ENCODE measurements around the gene OVCA2. TPM values are rescaled to one million over a fixed set of nuclear protein-coding genes. Genes with fewer than 3 reads are reported as not detected.

OVCA2 gene
- polyA plus RNA-seq, 1 of the 3 experiments (the other 2 are of a cell fraction): 59.2 TPM

GRCh38 chr17:2049333-2050299 is 7.8 kb downstream of the OVCA2 start:
- Histone ChIP-seq H3K79me2 (ENCODE audit: insufficient read depth) (peaks cover 12% of the 10 kb centered on the region), H4K20me1 (ENCODE audit: insufficient read depth) (peaks cover 5% of the 10 kb centered on the region; the same call in 1 of the 2 replicates), H3K4me1 (ENCODE audit: control insufficient read depth in 1 of 2, insufficient read depth in 2 of 2, low read depth in 1 of 2, low read length in 1 of 2) (peaks cover 4 to 15% of the 10 kb centered on the region in 2 experiments; a peak in 2 of 4 replicates), H2AFZ (ENCODE audit: low read depth) (peak overlapping the region; percentile 7; the same call in 1 of the 2 replicates), H3K9me3 (no peaks in the 10 kb centered on the region), H3K9me2 (no peaks in the 10 kb centered on the region), H3K4me3 (ENCODE audit: low read depth in 2 of 2, low read length in 1 of 2) (peak overlapping the region; percentile 75 to 80), H3K27me3 (ENCODE audit: insufficient read depth) (no peaks in the 10 kb centered on the region), H3K4me2 (peak overlapping the region; percentile 89), H3K36me3 (replicated peaks in 1 of 2; ENCODE audit: control insufficient read depth in 1 of 2, insufficient read depth in 2 of 2, low read length in 1 of 2) (peaks cover 0 to 9% of the 10 kb centered on the region in 2 experiments), H3K9ac (peak overlapping the region; percentile 78), H3F3A (replicated peaks; ENCODE audit: insufficient read depth) (peaks cover 20% of the 10 kb centered on the region), H3K27ac (ENCODE audit: low read depth in 2 of 2, low read length in 1 of 2) (peak overlapping the region; percentile 60 to 72)
- no peak for TF ChIP-seq JUND (IDR thresholded peaks at IDR 0.05)
- peak; percentile 96 for TF ChIP-seq MXI1 (IDR thresholded peaks at IDR 0.05; ENCODE audit: low read depth, low read length)
- TF ChIP-seq ELF1 (IDR thresholded peaks at IDR 0.05): no peak
- no peak for TF ChIP-seq RFX5 (IDR thresholded peaks at IDR 0.05; ENCODE audit: low read length)
- TF ChIP-seq REST (IDR thresholded peaks at IDR 0.05; ENCODE audit: low read depth, low read length): peak; percentile 95
- no peak for TF ChIP-seq EZH2phosphoT487 (IDR thresholded peaks at IDR 0.05; ENCODE audit: borderline replicate concordance, low read depth)
- no peak for TF ChIP-seq TCF12 (IDR thresholded peaks at IDR 0.05)
- no peak for TF ChIP-seq POLR2AphosphoS5 (IDR thresholded peaks at IDR 0.05; ENCODE audit: low read depth, low read length)
- no peak for TF ChIP-seq YY1 (IDR thresholded peaks at IDR 0.05; ENCODE audit: low read depth)
- TF ChIP-seq NRF1 (IDR thresholded peaks at IDR 0.05; ENCODE audit: low read depth, low read length): peak; percentile 40; the same call in 1 of the 2 replicates
- no peak for TF ChIP-seq TEAD4 (IDR thresholded peaks at IDR 0.05; ENCODE audit: borderline replicate concordance, insufficient read depth)
- TF ChIP-seq USF1 (IDR thresholded peaks at IDR 0.05; ENCODE audit: borderline replicate concordance, low read depth): no peak
- TF ChIP-seq SIN3A (IDR thresholded peaks at IDR 0.05; ENCODE audit: borderline replicate concordance, low read depth, low read length): peak; percentile 49; the same call in 1 of the 2 replicates
- TF ChIP-seq TAF1 (IDR thresholded peaks at IDR 0.05; ENCODE audit: borderline replicate concordance, low read depth, low read length): no peak
- no peak for TF ChIP-seq GATA2 (CRISPR knock-in tag; IDR thresholded peaks at IDR 0.05)
- no peak for TF ChIP-seq NFIC (IDR thresholded peaks at IDR 0.05; ENCODE audit: borderline replicate concordance)
- no peak for TF ChIP-seq USF2 (IDR thresholded peaks at IDR 0.05; ENCODE audit: borderline replicate concordance, low read depth, low read length)
- no peak for TF ChIP-seq CHD2 (IDR thresholded peaks at IDR 0.05; ENCODE audit: low read length, partially characterized antibody)
- TF ChIP-seq RAD21 (IDR thresholded peaks at IDR 0.05; ENCODE audit: low read length): no peak
- POLR2A ChIA-PET: interaction anchor here (0.9 kb wide), 1 partner anchor 8 kb away, joined by 3 read pairs; the partner anchor contains the start of gene OVCA2
- CTCF ChIA-PET: interaction anchor here (2.3 to 4.2 kb wide), 4 partner anchors 89 to 196 kb away, joined by 8 to 50 read pairs (median 26); no protein-coding TSS in a partner anchor
- DNase-seq: peak; percentile 95
- WGBS (ENCODE audit: low lambda C conversion rate): 9% methylated on average over 22 of the region's 104 CpGs

Data from SK-N-SH (cell line).